CD4-positive, alpha-beta T cell (primary cell): ENCODE results near the gene MTG1. TPM values are rescaled to one million over a fixed set of nuclear protein-coding genes. Genes with fewer than 3 reads are reported as not detected.

Experiments
- ATAC-seq: fragments of 200-7000 bp; cut with Tn5 transposase; one replicate; pipeline ENCODE4 v1.10.0; 2022; ENCODE audit warnings: mild to moderate bottlenecking; ENCODE audit not compliant: poor library complexity
- CTCF ChIA-PET: fragments of 350-600 bp; sonication (Branson Sonifier 250); formaldehyde crosslinking; loops from one replicate; lab custom pipeline; 2021; ENCODE audit warnings: antibody characterized with exemption, inconsistent platforms; lab: Charles Lee
- POLR2A ChIA-PET: fragments of 350-600 bp; sonication (Branson Sonifier 250); formaldehyde crosslinking; loops from one replicate; lab custom pipeline; 2021; ENCODE audit warnings: antibody characterized with exemption, inconsistent platforms; lab: Charles Lee
- DNase-seq, 14 experiments: peaks; one replicate each; pipeline ENCODE4 v3.0.0-alpha.2; 2013 to 2020; ENCODE audit warnings: mixed read lengths in 2 of 14
- H3K27ac ChIP-seq, 2 donors: one replicate each; pipeline versions ENCODE4 v1.5.1 to v1.7.0; 2013; ENCODE audit warnings: low read length in 2 of 2, low read depth in 1 of 2, mild to moderate bottlenecking in 1 of 2
- H3K27me3 ChIP-seq, 2 experiments: 1 replicate in 1 of 2; 2 replicates in 1 of 2; pipeline versions ENCODE4 v1.6.1 to v1.7.0; 2013; ENCODE audit warnings: low read length in 2 of 2, control low read depth in 1 of 2, mild to moderate bottlenecking in 1 of 2, moderate library complexity in 1 of 2; ENCODE audit not compliant: insufficient read depth in 2 of 2, control insufficient read depth in 1 of 2
- H3K36me3 ChIP-seq: one replicate; pipeline ENCODE4 v1.6.1; 2013; ENCODE audit warnings: low read length, control low read depth; ENCODE audit not compliant: insufficient read depth
- H3K4me1 ChIP-seq: one replicate; pipeline ENCODE4 v1.6.1; 2013; ENCODE audit warnings: low read length, control low read depth; ENCODE audit not compliant: insufficient read depth
- H3K4me3 ChIP-seq: one replicate; pipeline ENCODE4 v1.5.1; 2013; ENCODE audit warnings: mild to moderate bottlenecking, low read length, moderate library complexity
- H3K9me3 ChIP-seq, 2 experiments: 1 replicate in 1 of 2; 2 replicates in 1 of 2; pipeline versions ENCODE4 v1.6.1 to v1.7.0; 2013; ENCODE audit warnings: low read length in 2 of 2, mild to moderate bottlenecking in 2 of 2, control low read depth in 1 of 2, moderate library complexity in 1 of 2; ENCODE audit not compliant: control insufficient read depth in 1 of 2, insufficient read depth in 1 of 2
- H3K27ac Mint-ChIP-seq: one replicate; pipeline ENCODE4 v1.8.0; 2020; ENCODE audit warnings: mixed read lengths
- H3K27me3 Mint-ChIP-seq: one replicate; pipeline ENCODE4 v1.8.0; 2021; ENCODE audit warnings: mixed read lengths
- H3K36me3 Mint-ChIP-seq: one replicate; pipeline ENCODE4 v1.8.0; 2021; ENCODE audit warnings: low read depth, mixed read lengths
- H3K4me1 Mint-ChIP-seq: one replicate; pipeline ENCODE4 v1.8.0; 2021; ENCODE audit warnings: low read depth, mixed read lengths
- H3K4me3 Mint-ChIP-seq: one replicate; pipeline ENCODE4 v1.8.0; 2020; ENCODE audit warnings: mild to moderate bottlenecking, mixed read lengths
- H3K9me3 Mint-ChIP-seq: one replicate; pipeline ENCODE4 v1.8.0; 2020; ENCODE audit warnings: mixed read lengths
- CTCF ChIP-seq: fragments of 200-600 bp; IDR thresholded peaks from one replicate; pipeline ENCODE4 v1.8.0; 2022; ENCODE audit warnings: antibody characterized with exemption, mild to moderate bottlenecking
- intact Hi-C, 2 experiments: fragments of 100-400 bp; cut with DNase I in 1 of 2; cut with micrococcal nuclease in 1 of 2; formaldehyde crosslinking; loops; one replicate each; pipeline versions ENCODE4 v1.15.1 to v1.9.0; 2023 to 2025; cut with DNase I, micrococcal nuclease
- total RNA-seq, 174 experiments: library from RNA in 2 of 174; stranded (reverse) in 2 of 174; gene quantifications; one replicate each; pipeline ENCODE4 v1.2.3 and lab custom pipeline; 2021 to 2026

MTG1 gene
- total RNA-seq, 2 experiments from 2014 or later: 28.5 to 34.9 TPM

- Mint-ChIP-seq H3K36me3 (peaks cover 44% of the 10 kb centered on the region), H3K27ac (peak overlapping the region; percentile 90), H3K4me1 (peaks cover 41% of the 10 kb centered on the region), H3K27me3 (no peaks in the 10 kb centered on the region), H3K4me3 (peak overlapping the region; percentile 95), H3K9me3 (no peaks in the 10 kb centered on the region)
- Histone ChIP-seq H3K9me3 (no peaks in the 10 kb centered on the region), H3K27me3 (no peaks in the 10 kb centered on the region), H3K4me3 (peak overlapping the region; percentile 74), H3K36me3 (peaks cover 39% of the 10 kb centered on the region), H3K27ac (peak overlapping the region; percentile 47 to 65), H3K4me1 (peaks cover 53% of the 10 kb centered on the region)
- CTCF ChIA-PET: interaction anchor here (1.3 kb wide), 1 partner anchor 65 kb away, joined by 4 read pairs; no protein-coding TSS in a partner anchor
- POLR2A ChIA-PET: no interaction called here
- no peak for TF ChIP-seq CTCF
- DNase-seq (peak in 2 of 14 experiments; percentile 15 to 20), ATAC-seq (no peak)
- intact Hi-C loops: loop anchor here (2.0 to 5.0 kb wide), 5 partner anchors 22 to 133 kb away; partner anchors contain the start of genes CALY (in 1 of the 2) and ECHS1 (in 1 of the 2)
Observed at GRCh38 chr10:133394801-133395221, 854 bp downstream of the MTG1 start.

- no peak overlapping the region for H3K4me3 ChIP-seq
- Mint-ChIP-seq H3K36me3 (peaks cover 56% of the 10 kb centered on the region), H3K27ac (no peak overlapping the region), H3K9me3 (no peaks in the 10 kb centered on the region), H3K4me3 (peak overlapping the region; percentile 95), H3K4me1 (peaks cover 28% of the 10 kb centered on the region), H3K27me3 (no peaks in the 10 kb centered on the region)
- H3K27me3 ChIP-seq: no peaks in the 10 kb centered on the region
- ATAC-seq (no peak), DNase-seq (no peak)
- ChIA-PET POLR2A (no interaction called here), CTCF (no interaction called here)
- H3K27ac ChIP-seq: no peak overlapping the region
- no peak for TF ChIP-seq CTCF
- H3K4me1 ChIP-seq: peaks cover 48% of the 10 kb centered on the region
- H3K36me3 ChIP-seq: peaks cover 50% of the 10 kb centered on the region
- H3K9me3 ChIP-seq: no peaks in the 10 kb centered on the region
- intact Hi-C loops: no loop called here
Observed at GRCh38 chr10:133396035-133396624, 2.2 kb downstream of the MTG1 start.

- CTCF ChIA-PET: no interaction called here
- Histone ChIP-seq H3K36me3 (peaks cover 66% of the 10 kb centered on the region), H3K4me3 (no peak overlapping the region), H3K9me3 (no peaks in the 10 kb centered on the region), H3K4me1 (peaks cover 36% of the 10 kb centered on the region), H3K27me3 (no peaks in the 10 kb centered on the region), H3K27ac (no peak overlapping the region)
- Mint-ChIP-seq H3K27ac (peak overlapping the region; percentile 24), H3K4me3 (peak overlapping the region; percentile 25), H3K27me3 (no peaks in the 10 kb centered on the region), H3K36me3 (peaks cover 70% of the 10 kb centered on the region), H3K4me1 (peaks cover 20% of the 10 kb centered on the region), H3K9me3 (no peaks in the 10 kb centered on the region)
- intact Hi-C loops: no loop called here
- no peak for ATAC-seq
- no peak for TF ChIP-seq CTCF
- DNase-seq: no peak
- POLR2A ChIA-PET: no interaction called here
Observed at GRCh38 chr10:133397938-133398337, 4.0 kb downstream of the MTG1 start.
